ENCODE data around the gene PLA2G4D. TPM values are rescaled to one million over a fixed set of nuclear protein-coding genes. Genes with fewer than 3 reads are reported as not detected.

Gene PLA2G4D
- total RNA-seq, 2 donors from 2014 or later, result not detected

DNA sequence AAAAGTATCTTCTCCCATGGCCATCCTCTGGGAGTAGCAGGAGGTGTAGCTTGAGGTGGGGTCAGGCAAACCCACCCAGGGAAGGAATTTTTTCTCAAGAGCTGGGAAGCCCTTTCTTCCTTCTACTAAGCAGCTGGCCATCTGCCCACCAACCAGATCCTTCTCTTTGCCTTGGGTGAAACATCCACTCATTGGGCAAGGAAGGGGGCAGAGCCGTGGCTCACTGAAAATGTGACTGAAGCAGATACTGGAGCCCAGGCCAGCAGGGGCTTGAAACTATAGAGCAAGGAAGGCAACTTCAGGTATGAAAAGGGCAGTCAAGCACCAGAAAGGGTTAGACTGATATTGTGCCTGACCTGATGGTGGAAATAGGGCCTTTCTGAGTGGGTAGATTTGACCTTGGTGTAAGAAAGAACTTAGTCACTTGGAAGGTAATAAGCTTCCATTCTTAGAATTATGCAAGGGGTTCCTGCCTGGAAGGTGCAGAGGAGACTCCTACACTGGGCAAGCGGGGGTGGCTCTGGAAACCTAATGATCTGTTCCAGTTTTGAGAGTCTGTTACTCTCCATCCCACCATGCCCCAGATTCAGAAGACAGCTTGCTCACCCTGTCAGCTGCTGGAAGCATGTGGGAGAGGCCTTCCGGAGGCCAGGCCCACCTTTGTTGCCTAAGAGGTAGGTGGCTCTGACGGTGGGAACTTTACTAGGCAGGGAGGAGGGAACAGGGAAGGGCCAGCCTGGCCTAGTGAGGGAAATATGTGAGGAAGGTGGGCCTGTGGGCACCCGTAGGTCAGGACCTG, 51.6 kb downstream of the PLA2G4D start:
- no peaks in the 10 kb centered on the region for H3K36me3 ChIP-seq
- H3K9me3 ChIP-seq, result no peaks in the 10 kb centered on the region
- H3K27ac ChIP-seq, result no peak overlapping the region
- TF ChIP-seq, protein P1, sequence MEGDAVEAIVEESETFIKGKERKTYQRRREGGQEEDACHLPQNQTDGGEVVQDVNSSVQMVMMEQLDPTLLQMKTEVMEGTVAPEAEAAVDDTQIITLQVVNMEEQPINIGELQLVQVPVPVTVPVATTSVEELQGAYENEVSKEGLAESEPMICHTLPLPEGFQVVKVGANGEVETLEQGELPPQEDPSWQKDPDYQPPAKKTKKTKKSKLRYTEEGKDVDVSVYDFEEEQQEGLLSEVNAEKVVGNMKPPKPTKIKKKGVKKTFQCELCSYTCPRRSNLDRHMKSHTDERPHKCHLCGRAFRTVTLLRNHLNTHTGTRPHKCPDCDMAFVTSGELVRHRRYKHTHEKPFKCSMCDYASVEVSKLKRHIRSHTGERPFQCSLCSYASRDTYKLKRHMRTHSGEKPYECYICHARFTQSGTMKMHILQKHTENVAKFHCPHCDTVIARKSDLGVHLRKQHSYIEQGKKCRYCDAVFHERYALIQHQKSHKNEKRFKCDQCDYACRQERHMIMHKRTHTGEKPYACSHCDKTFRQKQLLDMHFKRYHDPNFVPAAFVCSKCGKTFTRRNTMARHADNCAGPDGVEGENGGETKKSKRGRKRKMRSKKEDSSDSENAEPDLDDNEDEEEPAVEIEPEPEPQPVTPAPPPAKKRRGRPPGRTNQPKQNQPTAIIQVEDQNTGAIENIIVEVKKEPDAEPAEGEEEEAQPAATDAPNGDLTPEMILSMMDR (IDR thresholded peaks at IDR 0.05), result no peak
- no peaks in the 10 kb centered on the region for H3K4me1 ChIP-seq (ENCODE audit: control insufficient read depth in 1 of 2, low read depth in 2 of 2)
- no peak overlapping the region for H3K4me3 ChIP-seq
- ATAC-seq (ENCODE audit: insufficient number of reproducible peaks, low FRiP score, low read depth) (no peak), DNase-seq (ENCODE audit: low spot score) (no peak)
- no peaks in the 10 kb centered on the region for H3K27me3 ChIP-seq (replicated peaks; ENCODE audit: insufficient read depth)

DNA sequence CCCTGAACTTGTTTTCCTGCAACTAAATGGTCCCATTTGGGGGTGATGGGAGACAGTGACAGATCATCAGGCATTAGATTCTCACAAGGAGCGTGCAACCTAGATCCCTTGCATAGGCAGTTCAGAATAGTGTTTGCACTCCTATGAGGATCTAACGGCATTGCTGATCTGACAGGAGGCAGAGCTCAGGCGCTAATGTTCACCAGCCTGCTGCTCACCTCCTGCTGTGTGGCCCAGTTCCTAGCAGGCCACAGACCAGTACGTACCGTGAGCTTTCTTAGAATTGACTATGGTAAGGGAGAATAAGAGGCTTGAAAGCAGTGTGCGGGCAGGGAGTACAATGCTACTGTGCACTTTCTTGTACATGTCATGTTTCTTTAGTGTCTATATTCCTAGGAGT, 56.0 kb downstream of the PLA2G4D start:
- H3K9me3 ChIP-seq, result no peaks in the 10 kb centered on the region
- TF ChIP-seq, protein P1 (IDR thresholded peaks at IDR 0.05), result no peak
- no peak overlapping the region for H3K4me3 ChIP-seq
- no peaks in the 10 kb centered on the region for H3K4me1 ChIP-seq (ENCODE audit: control insufficient read depth in 1 of 2, low read depth in 2 of 2)
- no peak for DNase-seq (ENCODE audit: low spot score)
- H3K27me3 ChIP-seq (replicated peaks; ENCODE audit: insufficient read depth), result no peaks in the 10 kb centered on the region
- H3K36me3 ChIP-seq, result no peaks in the 10 kb centered on the region
- no peak for ATAC-seq (ENCODE audit: insufficient number of reproducible peaks, low FRiP score, low read depth)
- no peak overlapping the region for H3K27ac ChIP-seq

DNA sequence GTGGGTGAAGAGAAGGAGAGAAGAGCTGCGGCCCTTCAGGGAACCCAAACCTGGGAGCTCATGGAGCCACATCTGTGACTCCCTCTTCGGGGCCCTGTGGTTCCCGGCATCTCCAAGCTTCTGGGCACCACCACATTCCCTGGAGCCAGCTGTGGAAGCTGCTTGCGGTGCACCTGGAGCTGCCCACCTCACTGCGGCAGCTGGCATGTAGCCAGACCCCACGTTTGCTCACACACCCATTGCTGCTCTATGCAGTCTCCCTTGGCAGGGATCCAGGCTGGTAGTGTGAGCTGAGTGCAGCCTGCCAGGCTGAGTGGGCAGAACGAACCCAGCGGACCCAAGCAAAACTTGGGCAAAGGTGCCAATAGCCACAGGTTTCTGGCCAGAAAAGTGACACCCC, 56.7 kb downstream of the PLA2G4D start:
- DNase-seq (ENCODE audit: low spot score) (no peak), ATAC-seq (ENCODE audit: insufficient number of reproducible peaks, low FRiP score, low read depth) (no peak)
- H3K4me1 ChIP-seq (ENCODE audit: control insufficient read depth in 1 of 2, low read depth in 2 of 2), result no peaks in the 10 kb centered on the region
- no peaks in the 10 kb centered on the region for H3K36me3 ChIP-seq
- no peaks in the 10 kb centered on the region for H3K9me3 ChIP-seq
- no peak overlapping the region for H3K27ac ChIP-seq
- TF ChIP-seq, protein P1 (IDR thresholded peaks at IDR 0.05), result no peak
- no peak overlapping the region for H3K4me3 ChIP-seq
- H3K27me3 ChIP-seq (replicated peaks; ENCODE audit: insufficient read depth), result no peaks in the 10 kb centered on the region

DNA sequence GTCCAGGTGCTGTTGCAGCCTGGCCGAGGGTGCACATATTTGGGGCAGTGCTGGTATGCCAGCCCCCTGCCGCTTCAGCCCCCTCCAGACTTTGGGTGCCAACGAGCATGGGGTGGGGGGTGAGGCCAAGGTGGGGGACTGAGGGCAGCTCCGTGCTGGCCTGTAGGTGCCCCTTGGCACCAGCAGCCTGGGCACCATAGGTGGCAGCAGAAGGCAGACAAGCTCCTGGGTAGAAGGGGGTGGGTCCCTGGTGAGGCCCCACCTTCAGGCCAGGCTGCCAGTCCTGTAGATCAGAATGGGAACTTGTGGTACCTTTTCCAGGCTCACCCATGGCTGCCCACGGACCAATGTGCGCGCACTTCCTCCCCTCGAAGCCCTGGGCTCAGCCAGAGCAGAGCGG, 57.4 kb downstream of the PLA2G4D start:
- ATAC-seq (ENCODE audit: insufficient number of reproducible peaks, low FRiP score, low read depth), result no peak
- Histone ChIP-seq H3K4me1 (ENCODE audit: control insufficient read depth in 1 of 2, low read depth in 2 of 2) (no peaks in the 10 kb centered on the region), H3K36me3 (no peaks in the 10 kb centered on the region), H3K9me3 (no peaks in the 10 kb centered on the region), H3K27ac (no peak overlapping the region), H3K27me3 (replicated peaks; ENCODE audit: insufficient read depth) (no peaks in the 10 kb centered on the region), H3K4me3 (no peak overlapping the region)
- TF ChIP-seq, protein P1 (IDR thresholded peaks at IDR 0.05), result no peak
- no peak for DNase-seq (ENCODE audit: low spot score)

DNA sequence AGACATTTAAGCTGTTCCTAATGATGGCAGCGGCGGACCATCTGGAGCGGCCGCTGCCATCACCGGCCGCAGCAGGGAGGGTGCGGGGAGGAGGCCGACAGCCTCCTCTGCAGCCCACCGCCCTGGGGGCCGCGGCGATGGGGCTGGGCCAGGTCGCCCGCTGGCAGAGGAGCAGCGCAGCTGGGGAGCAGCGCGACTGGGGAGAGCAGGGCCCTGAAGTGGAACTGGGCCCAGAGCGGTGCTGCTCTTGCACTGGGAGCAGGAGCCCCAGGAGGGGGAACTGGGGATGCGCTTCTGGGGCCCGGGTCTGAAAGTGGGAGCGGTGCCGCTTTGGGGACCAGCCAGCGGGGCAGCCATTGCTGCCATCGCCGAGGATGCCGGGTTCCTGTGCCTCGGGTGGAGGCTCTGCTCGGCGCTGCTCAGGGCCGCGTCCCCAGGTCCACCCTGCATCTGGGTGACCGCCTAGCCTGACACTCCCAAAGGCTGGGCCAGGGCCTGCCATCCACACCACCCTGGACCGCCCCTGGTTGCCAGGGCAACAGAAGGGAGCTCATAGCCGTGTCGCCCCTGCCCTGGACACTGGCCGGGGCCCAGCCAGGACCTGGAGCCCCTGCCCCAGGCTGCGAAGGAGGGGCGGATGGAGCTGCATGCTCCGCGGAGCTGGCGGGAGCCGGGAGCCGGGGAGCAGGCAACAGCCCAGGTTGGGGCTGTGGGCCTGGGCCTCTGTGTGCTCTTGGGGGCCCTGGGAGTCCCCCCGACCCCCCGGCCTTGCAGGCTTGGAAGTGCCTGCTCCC, 58.1 kb downstream of the PLA2G4D start:
- ATAC-seq (ENCODE audit: insufficient number of reproducible peaks, low FRiP score, low read depth), result no peak

More for the DNA sequence above, 58.1 kb downstream of the PLA2G4D start:
- TF ChIP-seq, protein P1 (IDR thresholded peaks at IDR 0.05), result no peak
- Histone ChIP-seq H3K9me3 (no peaks in the 10 kb centered on the region), H3K4me3 (no peak overlapping the region), H3K4me1 (ENCODE audit: control insufficient read depth in 1 of 2, low read depth in 2 of 2) (no peaks in the 10 kb centered on the region), H3K27ac (no peak overlapping the region), H3K36me3 (no peaks in the 10 kb centered on the region), H3K27me3 (replicated peaks; ENCODE audit: insufficient read depth) (no peaks in the 10 kb centered on the region)
- no peak for DNase-seq (ENCODE audit: low spot score)

Data from thoracic aorta (tissue), 2 donors.